GM12872 (cell line): ENCODE results near the gene EIF4G3.

Experiments
- TF ChIP-seq, protein P1 (sequence below): IDR thresholded peaks from 3 replicates; pipeline ENCODE4 v1.5.1; 2011; ENCODE audit warnings: low read depth, mild to moderate bottlenecking, low read length, moderate library complexity; ENCODE audit not compliant: insufficient read depth

EIF4G3 gene

DNA sequence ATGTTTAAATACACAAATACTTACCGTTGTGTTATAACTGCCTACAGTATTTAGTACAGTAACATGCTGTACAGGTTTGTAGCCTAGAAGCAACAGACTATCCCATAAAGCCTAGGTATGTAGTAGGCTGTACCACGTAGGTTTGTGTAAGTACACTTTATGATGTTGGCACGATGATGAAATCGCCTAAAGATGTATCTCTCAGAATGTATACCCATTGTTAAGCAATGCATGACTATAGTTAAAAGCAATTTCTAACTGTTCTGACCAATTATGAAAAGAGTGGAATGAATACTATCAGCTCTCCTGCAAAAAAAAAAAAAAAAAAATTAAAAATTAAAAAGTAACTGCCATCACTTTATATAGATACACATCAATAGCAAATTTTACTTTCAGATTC is 401.0 kb downstream of the EIF4G3 start:
- TF ChIP-seq, protein P1, sequence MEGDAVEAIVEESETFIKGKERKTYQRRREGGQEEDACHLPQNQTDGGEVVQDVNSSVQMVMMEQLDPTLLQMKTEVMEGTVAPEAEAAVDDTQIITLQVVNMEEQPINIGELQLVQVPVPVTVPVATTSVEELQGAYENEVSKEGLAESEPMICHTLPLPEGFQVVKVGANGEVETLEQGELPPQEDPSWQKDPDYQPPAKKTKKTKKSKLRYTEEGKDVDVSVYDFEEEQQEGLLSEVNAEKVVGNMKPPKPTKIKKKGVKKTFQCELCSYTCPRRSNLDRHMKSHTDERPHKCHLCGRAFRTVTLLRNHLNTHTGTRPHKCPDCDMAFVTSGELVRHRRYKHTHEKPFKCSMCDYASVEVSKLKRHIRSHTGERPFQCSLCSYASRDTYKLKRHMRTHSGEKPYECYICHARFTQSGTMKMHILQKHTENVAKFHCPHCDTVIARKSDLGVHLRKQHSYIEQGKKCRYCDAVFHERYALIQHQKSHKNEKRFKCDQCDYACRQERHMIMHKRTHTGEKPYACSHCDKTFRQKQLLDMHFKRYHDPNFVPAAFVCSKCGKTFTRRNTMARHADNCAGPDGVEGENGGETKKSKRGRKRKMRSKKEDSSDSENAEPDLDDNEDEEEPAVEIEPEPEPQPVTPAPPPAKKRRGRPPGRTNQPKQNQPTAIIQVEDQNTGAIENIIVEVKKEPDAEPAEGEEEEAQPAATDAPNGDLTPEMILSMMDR: no peak

GRCh38 chr1:20771780-20772179 is 404.9 kb downstream of the EIF4G3 start:
- TF ChIP-seq, protein P1: no peak

- TF ChIP-seq, protein P1: no peak
These were observed 406.2 kb downstream of the EIF4G3 start for GRCh38 chr1:20770314-20771087.

- TF ChIP-seq, protein P1: no peak
These were observed 409.4 kb downstream of the EIF4G3 start for GRCh38 chr1:20767271-20767670.

- TF ChIP-seq, protein P1: no peak
These were observed 413.3 kb downstream of the EIF4G3 start for GRCh38 chr1:20763417-20763816.

- TF ChIP-seq, protein P1: no peak
These were observed 416.4 kb downstream of the EIF4G3 start for GRCh38 chr1:20760322-20760721.
